Stimulated activated CD8-positive, alpha-beta memory T cell treated with anti-CD3 and anti-CD28 coated beads, Interleukin-4, amount 100 ng/mL, for 24 hours (primary cell): ENCODE results near the gene RILPL1.
"Not testable (repeated sequence)": the region's sequence is repeated elsewhere in the genome, so short reads cannot be mapped to it uniquely, and the experiment has no call there.

ENCODE experiments used
- DNase-seq: peaks from one replicate; pipeline ENCODE4 v3.0.0-alpha.2; 2020; ENCODE audit warnings: low read depth

Gene RILPL1

DNA sequence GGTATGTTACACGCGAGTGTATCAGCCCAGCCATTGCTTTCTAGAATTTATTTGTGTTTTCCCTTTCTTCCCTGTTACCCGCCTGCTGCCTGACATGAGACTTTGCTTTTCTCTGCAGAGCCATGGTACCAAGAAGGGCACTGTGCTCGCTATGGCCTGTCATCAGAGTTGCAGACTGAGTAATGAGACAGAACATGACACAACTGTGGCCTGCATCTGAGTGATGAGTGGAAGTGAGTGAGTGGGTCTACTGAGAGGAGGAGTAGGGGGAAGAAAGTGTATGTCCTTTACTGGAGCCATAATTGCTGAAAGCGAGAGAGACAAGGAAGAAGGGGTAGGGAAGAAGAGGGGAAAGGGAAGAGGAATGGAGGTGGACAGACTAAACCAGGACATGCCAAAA is 2.9 kb downstream of the RILPL1 start:
- DNase-seq = no peak

DNA sequence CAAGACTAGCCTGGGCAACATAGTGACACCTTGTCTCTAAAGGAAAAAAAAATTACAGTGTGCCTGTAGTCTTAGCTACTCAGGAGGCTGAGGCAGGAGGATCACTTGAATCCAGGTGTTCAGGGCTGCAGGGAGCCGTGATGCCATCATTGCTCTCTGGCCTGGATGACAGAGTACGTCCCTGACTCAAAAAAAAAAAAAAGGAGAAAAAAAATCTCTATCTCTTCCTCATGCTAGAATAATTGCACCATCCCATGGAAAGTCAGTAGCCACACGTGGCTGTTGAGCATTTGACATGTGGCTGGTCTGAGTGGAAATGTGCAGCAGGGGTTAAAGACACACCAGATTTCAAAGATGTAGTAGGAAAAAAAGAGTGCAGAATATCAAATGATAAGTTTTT is 3.8 kb downstream of the RILPL1 start:
- no peak for DNase-seq

DNA sequence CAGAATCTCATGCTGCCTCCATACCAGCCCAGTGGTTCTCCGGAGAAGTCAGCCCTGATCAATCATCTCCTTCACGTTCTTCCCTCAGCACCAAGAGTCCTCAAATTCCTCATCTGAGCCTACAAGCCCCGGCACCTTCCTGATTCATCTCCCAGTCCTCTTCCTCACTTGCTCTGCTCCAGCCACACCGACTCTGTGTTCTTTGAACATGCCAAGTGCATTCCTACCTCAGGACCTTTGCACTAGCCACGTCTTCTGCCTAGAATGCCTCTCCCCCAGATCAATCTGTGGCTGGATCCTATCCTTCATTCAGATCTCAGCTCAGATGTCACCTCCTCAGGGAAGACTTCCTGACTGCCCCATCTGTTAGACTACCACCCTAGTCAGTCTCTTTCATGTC is 4.7 kb downstream of the RILPL1 start:
- no peak for DNase-seq

DNA sequence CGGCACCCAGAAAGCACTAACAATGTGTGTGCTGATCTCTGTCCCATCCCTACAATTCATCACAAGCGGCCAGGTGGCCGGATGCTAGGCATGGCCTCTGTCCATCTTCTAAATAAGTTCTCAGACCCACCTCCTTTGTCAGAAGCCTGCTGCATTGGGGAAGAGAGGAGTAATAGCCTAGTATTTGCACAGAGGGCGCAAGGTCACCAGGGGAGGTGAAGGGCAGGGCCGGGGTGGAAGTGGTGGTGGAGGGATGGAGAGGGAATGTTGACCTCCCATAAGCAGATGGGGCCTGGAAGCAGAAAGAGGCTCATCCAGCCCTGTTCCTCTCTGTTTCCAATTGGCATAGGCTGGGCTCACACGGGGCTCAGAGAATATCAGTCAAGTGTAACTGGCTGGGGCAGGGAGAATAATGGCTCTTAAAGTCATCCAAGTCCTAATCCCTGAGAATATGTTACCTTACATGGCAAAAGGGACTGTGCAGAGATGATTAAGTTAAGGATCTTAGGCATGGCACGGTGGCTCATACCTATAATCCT is 6.9 kb downstream of the RILPL1 start:
- no peak for DNase-seq

- DNase-seq = no peak
Measured at GRCh38 chr12:123524378-123524777, 9.1 kb downstream of the RILPL1 start.

- no peak for DNase-seq
Measured at GRCh38 chr12:123523518-123523917, 10.0 kb downstream of the RILPL1 start.

GRCh38 chr12:123522164-123522563 is 11.4 kb downstream of the RILPL1 start:
- DNase-seq = no peak

GRCh38 chr12:123520567-123521474 is 12.7 kb downstream of the RILPL1 start:
- DNase-seq = no peak

DNA sequence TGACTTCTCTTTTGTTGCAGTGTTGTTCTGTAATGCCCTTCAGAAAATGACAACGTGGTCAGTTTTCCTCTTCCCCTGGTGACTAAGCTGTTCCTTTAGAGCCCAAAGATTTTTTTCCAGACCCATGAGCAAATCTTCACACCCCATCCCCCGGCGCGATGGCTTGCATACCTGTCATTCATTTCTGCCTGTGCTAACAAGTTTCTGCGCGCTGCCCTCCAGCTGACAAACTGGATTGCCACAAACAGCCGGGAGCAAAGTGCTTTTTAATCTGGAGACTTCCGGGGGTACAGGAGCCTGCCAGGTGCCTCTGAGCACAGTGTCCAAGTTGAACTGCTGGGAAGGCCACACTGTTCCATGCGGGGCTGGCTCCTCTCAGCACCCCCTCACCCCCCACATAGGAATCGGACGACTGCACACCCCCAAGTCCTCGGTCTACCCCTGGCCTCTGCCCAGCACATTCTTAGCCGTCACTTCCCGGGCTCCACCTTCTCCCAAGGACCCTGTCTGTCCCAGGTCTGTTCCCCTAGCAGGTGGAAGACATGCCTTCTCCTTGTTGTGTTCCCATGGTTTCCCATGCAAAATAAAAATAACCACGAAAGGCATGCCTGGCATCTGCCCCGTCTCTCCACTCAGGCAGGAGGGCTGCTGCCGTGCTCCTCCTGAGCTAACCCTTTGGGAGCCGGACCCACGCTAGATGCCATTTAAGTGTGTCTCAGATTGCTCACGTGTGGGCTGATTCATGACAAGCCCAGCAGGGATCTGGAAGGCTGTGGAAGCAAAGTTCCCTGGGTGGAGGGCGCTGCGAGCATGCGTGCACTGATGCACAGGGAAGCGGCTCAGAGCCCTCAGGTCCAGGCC is 14.1 kb downstream of the RILPL1 start:
- no peak for DNase-seq

DNA sequence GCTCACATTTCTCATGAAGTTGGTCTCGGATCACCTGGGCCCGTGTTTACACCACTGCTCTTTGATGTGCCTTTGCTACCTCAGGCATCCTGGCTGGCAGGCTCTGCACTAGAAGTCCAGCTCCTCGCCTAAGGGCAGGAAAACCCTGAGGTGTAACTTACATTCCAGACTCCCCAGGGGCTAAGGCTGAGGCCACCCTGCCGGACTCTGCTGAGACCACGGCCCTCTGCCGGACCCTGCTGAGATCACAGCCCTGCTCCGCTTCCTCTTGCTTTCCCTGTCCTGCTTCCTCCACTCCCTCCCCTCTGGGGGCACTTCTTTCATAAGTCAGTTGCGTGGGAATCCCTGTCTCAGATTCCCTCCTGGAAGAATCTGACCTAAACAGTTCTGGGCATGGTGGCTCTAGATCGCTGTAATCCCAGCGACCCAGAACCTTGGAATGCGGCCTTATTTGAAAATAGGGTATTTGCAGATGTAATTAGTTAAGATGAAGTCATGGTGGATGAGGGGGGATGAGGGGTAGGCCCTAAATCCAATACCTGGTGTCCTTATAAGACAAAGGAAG is 17.2 kb downstream of the RILPL1 start:
- no peak for DNase-seq

GRCh38 chr12:123514582-123515221 is 18.8 kb downstream of the RILPL1 start:
- not testable (repeated sequence) for DNase-seq

DNA sequence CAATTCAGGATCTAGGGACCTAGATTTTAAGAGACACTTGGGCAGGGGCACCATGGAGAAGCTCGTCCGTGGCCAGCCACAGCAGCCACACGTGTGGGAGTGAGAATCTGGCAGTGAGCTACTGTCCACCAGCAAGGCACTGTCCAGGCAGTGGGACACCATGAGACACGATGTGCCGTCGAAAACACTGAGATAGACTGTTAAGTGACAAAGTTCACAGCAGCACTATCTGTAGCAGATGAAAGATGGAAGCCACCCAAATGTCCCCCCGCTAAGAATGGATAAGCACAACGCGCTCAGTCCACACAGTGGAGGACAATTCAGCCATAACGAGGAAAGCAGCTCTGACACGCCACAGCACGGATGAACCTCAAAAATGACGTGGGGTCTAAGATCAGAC is 19.7 kb downstream of the RILPL1 start:
- no peak for DNase-seq

GRCh38 chr12:123512838-123513665 is 20.5 kb downstream of the RILPL1 start:
- no peak for DNase-seq

DNA sequence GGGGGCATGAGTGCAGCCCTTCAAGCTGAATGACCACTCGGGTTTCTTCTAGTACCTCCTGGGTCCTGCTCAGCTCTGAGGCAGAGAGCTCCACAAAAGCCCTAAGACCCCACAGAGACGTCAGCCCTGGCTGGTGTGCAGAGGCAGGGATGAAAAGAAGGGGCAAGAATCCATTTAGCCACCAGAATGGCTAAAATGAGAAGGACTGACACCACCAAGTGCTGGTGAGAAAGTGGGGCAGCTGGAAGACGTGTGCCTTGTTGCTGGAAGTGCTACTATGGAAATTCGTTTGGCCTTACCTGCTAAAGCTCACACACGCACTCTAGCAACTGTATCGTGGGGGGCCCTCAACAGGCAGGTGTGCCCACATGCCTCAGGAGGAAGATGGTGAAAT is 26.7 kb downstream of the RILPL1 start:
- no peak for DNase-seq

GRCh38 chr12:123506059-123506842 is 27.3 kb downstream of the RILPL1 start:
- DNase-seq = no peak

DNA sequence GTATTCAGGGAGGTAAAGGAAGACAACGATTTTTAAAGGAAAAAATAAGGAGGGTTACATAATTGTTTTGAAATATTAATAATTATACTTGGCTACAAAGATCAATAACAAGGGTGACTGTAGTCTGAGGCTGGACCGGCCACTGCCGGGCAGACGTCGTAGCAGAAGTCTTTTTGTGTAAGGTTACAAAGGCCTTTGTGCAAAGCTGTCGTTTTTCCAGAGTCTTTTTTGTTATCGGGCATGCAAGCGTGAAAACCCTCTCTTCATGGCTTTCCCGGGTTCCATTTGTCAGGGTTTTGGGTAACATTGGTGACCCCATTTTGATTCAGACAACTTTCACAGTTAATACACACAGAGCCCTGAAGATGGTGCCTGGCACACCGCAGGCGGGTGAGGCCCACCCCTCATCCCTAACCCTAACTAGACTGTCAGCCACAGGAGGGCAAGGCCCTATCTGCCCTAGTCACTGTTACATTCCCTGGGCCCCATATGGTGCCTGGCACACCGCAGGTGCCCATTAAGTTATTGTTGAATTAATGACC is 31.3 kb downstream of the RILPL1 start:
- no peak for DNase-seq

GRCh38 chr12:123499332-123499731 is 34.2 kb downstream of the RILPL1 start:
- no peak for DNase-seq

GRCh38 chr12:123498126-123498825 is 35.2 kb downstream of the RILPL1 start:
- DNase-seq = no peak

DNA sequence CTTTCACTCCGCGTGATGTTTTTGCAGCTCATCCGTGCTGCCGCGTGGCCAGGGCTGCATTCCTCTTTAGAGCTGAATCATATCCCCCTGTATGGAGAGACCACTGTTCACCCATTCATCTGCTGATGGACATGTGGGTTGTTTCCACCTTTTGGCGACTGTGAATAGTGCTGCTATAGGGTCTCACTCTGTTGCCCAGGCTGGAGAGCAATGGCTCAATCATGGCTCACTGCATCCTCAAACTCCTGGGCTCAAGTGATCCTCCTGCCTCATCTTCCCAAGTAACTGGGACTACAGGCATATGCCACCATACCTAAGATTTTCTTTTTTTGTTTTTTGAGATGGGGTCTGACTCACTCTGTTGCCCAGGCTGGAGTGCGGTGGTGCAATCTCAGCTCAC is 36.5 kb downstream of the RILPL1 start:
- no peak for DNase-seq
